GM21447 (cell line): ENCODE results near the gene CCDC3.

Experiments used
- ATAC-seq: cut with Tn5 transposase; IDR thresholded peaks from one replicate; pipeline ENCODE4 v1.9.1; 2021; ENCODE audit not compliant: unreplicated experiment

CCDC3 gene

GRCh38 chr10:12846718-12847117 is 154.8 kb downstream of the CCDC3 start:
- no peak for ATAC-seq
